Effector memory CD8-positive, alpha-beta T cell (primary cell): Measurements from ENCODE around the gene PFDN6.

Experiments
- ATAC-seq: fragments of 150-1000 bp; cut with Tn5 transposase; replicated peaks from 2 replicates; pipeline ENCODE4 v1.10.0; 2021; ENCODE audit warnings: mild to moderate bottlenecking, moderate library complexity
- DNase-seq, 3 experiments: peaks; one replicate each; pipeline ENCODE4 v3.0.0; 2021
- H3K27ac Mint-ChIP-seq, 2 donors: one replicate each; pipeline ENCODE4 v1.8.0; 2022; ENCODE audit warnings: mild to moderate bottlenecking in 2 of 2, mixed read lengths in 2 of 2, moderate library complexity in 2 of 2
- H3K27me3 Mint-ChIP-seq, 2 donors: one replicate each; pipeline ENCODE4 v1.8.0; 2022; ENCODE audit warnings: mixed read lengths in 2 of 2
- H3K36me3 Mint-ChIP-seq: one replicate; pipeline ENCODE4 v1.8.0; 2022; ENCODE audit warnings: mild to moderate bottlenecking, moderate library complexity, mixed read lengths; ENCODE audit not compliant: insufficient read depth
- H3K4me1 Mint-ChIP-seq, 2 donors: one replicate each; pipeline ENCODE4 v1.8.0; 2022; ENCODE audit warnings: low read depth in 2 of 2, mixed read lengths in 2 of 2
- H3K4me3 Mint-ChIP-seq, 2 donors: one replicate each; pipeline ENCODE4 v1.8.0; 2022; ENCODE audit warnings: mild to moderate bottlenecking in 2 of 2, mixed read lengths in 2 of 2, moderate library complexity in 2 of 2
- H3K9me3 Mint-ChIP-seq, 2 donors: one replicate each; pipeline ENCODE4 v1.8.0; 2022; ENCODE audit warnings: mixed read lengths in 2 of 2

Gene PFDN6

DNA sequence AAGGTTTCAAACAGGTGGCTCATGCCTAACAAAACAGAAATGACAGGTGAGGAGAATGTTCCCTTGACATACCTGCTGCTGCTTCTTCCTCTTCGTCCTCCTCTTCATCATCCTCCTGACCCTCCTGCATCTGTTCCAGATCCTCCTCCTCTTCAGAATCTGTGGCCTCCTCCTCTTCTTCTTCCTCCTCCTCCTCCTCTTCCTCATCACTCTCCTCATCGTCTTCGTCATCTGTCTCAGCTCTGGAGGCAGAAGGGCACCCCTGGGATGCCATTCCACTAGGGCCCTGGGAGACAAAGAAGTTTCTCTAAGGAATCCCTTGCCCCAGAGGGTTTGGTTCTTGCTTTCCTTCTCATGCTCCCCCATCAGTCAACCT, 30.5 kb downstream of the PFDN6 start:
- Mint-ChIP-seq H3K4me3 (peak overlapping the region; percentile 95 to 99), H3K4me1 (peaks cover 68 to 80% of the 10 kb centered on the region in 2 donors), H3K9me3 (no peaks in the 10 kb centered on the region), H3K36me3 (peaks cover 63% of the 10 kb centered on the region), H3K27ac (peak overlapping the region in 1 of 2 donors; percentile 83), H3K27me3 (no peaks in the 10 kb centered on the region)
- DNase-seq, result no peak
- no peak for ATAC-seq

DNA sequence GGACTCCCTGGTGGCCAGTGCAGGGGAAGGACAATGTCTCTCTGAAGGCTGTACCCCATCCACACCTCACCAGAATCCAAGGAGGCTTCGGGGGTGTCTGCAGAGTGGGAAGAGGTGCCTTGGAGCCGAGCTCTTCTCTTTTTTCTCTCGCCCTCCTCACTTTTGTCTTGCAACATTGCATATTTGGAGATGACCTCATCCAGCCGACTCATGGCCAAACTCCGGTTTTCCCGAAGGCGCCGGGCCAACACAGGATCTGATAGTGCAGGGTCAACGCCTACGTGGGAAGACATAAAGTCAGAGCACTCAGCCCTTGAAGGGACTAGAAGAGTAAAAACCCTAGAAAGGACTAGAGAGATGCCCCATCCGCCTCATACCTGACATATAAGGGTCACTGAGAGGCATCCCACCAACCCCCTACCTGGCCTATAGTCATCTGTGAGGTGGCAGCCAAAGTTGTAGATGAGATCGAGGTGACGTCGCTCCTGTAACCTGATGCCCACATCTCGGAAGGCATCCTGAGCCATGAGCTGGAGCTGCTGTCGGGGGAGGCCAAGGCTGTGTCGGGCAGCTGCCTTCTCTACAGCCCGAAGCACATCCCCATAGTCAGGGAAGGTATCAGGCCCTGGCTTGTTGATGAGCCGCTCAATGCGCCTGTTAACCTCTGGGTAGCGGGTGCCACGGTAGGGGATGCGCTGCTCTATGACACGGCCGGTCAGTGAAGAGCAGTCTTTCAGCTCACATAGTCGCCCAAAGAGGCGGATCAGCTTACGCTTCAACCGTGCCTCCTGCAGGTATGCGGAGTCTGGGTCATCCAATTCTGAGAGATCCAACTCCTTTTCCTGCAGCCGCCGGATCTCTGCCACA, 31.1 kb downstream of the PFDN6 start:
- H3K36me3 Mint-ChIP-seq, result peaks cover 60% of the 10 kb centered on the region
- H3K27me3 Mint-ChIP-seq, result no peaks in the 10 kb centered on the region
- peak overlapping the region; percentile 83 to 96 for H3K27ac Mint-ChIP-seq

DNA sequence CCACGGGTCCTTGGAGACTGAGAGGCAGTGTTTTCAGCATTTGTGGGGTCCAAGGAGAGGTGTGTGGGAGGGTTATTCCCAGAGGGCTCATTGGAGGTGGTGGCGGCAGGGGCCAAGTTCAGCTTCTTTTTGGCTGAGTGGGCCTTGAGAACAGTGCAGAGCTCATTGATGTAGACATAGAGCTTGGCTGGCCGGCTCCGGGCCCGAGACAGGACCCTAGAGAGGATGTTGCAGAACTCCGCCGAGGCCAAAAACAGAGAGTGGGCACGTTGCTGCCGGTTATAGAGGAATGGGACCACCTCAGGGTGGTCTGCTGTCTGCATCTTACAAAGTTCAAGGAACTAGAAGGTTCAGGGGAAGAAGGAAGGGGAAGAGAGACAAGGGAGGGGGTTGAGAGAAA, 31.8 kb downstream of the PFDN6 start:
- DNase-seq, result no peak
- Mint-ChIP-seq H3K27me3 (no peaks in the 10 kb centered on the region), H3K9me3 (no peaks in the 10 kb centered on the region), H3K4me3 (peak overlapping the region; percentile 95 to 99), H3K4me1 (peaks cover 60 to 71% of the 10 kb centered on the region in 2 donors), H3K36me3 (peaks cover 58% of the 10 kb centered on the region), H3K27ac (peak overlapping the region; percentile 57 to 96)
- no peak for ATAC-seq

More for the DNA sequence above, 31.1 kb downstream of the PFDN6 start:
- H3K4me3 Mint-ChIP-seq, result peak overlapping the region; percentile 95 to 99
- ATAC-seq (no peak), DNase-seq (no peak)
- H3K4me1 Mint-ChIP-seq, result peaks cover 66 to 77% of the 10 kb centered on the region in 2 donors
- no peaks in the 10 kb centered on the region for H3K9me3 Mint-ChIP-seq

DNA sequence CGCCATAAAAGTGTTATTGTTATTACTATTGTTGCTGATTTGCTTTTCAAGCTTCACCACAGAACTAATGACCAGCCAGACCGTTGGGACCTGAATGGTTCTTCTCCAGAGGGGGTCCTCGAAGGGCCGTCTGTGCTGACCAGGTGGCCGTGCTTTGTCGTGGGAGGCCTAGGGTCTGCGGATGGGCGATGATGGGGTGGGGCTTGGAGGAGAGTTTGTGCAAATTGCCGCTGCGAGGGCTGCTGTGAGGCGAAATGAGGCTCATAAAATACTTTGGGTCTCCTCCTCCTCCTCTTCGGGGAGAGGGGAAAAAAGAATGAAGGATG, 34.2 kb downstream of the PFDN6 start:
- no peaks in the 10 kb centered on the region for H3K27me3 Mint-ChIP-seq
- peaks cover 47% of the 10 kb centered on the region for H3K36me3 Mint-ChIP-seq
- peaks cover 44 to 53% of the 10 kb centered on the region in 2 donors for H3K4me1 Mint-ChIP-seq
- peak overlapping the region; percentile 95 to 99 for H3K4me3 Mint-ChIP-seq
- no peak for ATAC-seq
- no peaks in the 10 kb centered on the region for H3K9me3 Mint-ChIP-seq
- DNase-seq, result no peak
- H3K27ac Mint-ChIP-seq, result peak overlapping the region; percentile 95 to 96

DNA sequence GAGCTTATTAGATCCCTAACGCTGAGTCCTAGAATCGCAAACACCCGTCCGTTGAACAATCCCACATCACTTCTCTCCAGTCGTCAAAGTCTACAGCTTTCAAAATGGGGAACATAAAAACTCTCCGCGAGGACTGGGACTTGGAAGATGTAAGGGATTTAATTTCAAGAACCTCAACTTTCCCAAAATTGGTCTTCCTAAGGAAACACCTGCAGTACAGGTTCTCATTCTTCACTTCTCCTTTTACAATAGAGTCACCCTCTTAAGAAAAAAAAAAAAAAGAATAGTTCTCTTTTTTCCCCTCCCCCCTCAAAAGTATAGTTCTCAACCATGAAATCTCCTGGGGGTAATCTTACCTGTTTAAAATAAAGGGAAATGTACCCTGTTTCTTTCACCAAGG, 34.7 kb downstream of the PFDN6 start:
- H3K4me1 Mint-ChIP-seq, result peaks cover 40 to 48% of the 10 kb centered on the region in 2 donors
- H3K9me3 Mint-ChIP-seq, result no peaks in the 10 kb centered on the region
- H3K36me3 Mint-ChIP-seq, result peaks cover 43% of the 10 kb centered on the region
- H3K27ac Mint-ChIP-seq, result peak overlapping the region; percentile 95 to 96
- no peaks in the 10 kb centered on the region for H3K27me3 Mint-ChIP-seq
- ATAC-seq (no peak), DNase-seq (no peak)
- H3K4me3 Mint-ChIP-seq, result peak overlapping the region; percentile 95 to 99

DNA sequence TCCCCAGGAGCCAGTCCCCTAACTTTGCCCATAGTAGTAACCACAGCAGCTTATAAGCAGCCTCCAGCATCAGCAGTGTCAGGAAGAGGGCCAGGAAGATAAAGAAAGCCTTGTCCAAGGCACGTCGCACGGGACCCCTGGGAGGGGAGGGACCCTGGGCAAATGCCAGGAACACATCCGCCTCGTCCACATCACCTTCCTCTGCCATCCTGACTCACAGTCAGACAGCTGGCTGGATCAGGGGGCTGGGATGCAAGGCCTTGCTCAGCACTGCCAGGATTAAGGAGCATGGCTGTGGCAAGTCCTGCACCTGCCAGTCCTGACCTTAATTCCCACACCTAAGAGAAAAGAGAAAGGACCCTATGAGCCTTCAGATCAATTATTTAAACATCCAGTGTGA, 39.7 kb downstream of the PFDN6 start:
- peaks cover 4% of the 10 kb centered on the region for H3K36me3 Mint-ChIP-seq
- DNase-seq, result no peak
- no peak overlapping the region for H3K4me3 Mint-ChIP-seq
- H3K27ac Mint-ChIP-seq, result no peak overlapping the region
- H3K9me3 Mint-ChIP-seq, result no peaks in the 10 kb centered on the region
- H3K27me3 Mint-ChIP-seq, result no peaks in the 10 kb centered on the region
- H3K4me1 Mint-ChIP-seq, result peaks cover 0 to 2% of the 10 kb centered on the region in 2 donors
- no peak for ATAC-seq

DNA sequence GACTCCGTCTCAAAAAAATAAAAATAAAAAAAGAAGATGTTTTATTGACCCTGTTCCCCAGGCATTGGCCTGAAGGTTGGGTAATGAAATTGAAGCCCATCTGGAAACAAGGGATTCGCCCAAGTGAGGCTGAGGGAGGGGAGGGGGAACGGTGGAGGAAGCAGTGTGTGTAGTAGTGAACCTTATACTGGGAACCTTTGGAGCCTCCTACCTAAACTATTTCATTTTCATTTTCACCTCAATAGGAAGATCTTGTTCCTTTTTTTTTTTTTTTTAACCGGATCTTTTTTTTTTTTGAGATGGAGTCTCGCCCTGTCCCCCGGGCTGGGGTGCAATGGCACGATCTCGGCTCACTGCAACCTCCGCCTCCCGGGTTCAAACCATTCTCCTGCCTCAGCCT, 41.3 kb downstream of the PFDN6 start:
- Mint-ChIP-seq H3K27me3 (no peaks in the 10 kb centered on the region), H3K36me3 (no peaks in the 10 kb centered on the region), H3K27ac (no peak overlapping the region), H3K9me3 (no peaks in the 10 kb centered on the region), H3K4me1 (peaks cover 0 to 2% of the 10 kb centered on the region in 2 donors), H3K4me3 (no peak overlapping the region)
- no peak for ATAC-seq
- no peak for DNase-seq

DNA sequence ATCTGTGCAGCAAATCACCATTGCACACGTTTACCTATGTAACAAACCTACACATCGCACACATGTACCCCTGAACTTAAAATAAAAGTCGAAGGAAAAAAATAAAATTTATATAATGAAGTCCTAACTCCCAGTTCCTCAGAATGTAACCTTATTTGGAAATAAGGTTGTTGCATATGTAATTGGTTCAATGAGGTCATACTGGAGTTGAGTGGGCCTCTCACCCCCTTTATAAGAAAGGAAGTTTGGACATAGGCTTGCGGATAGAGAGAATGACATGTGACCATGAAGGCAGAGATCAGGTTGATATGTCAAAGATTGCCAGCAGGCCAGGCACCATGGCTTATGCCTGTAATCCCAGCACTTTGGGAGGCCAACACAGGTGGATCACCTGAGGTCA, 44.3 kb downstream of the PFDN6 start:
- Mint-ChIP-seq H3K9me3 (no peaks in the 10 kb centered on the region), H3K4me3 (no peak overlapping the region), H3K36me3 (no peaks in the 10 kb centered on the region), H3K27me3 (no peaks in the 10 kb centered on the region), H3K27ac (no peak overlapping the region), H3K4me1 (peaks cover 0 to 2% of the 10 kb centered on the region in 2 donors)
- no peak for ATAC-seq
- no peak for DNase-seq

DNA sequence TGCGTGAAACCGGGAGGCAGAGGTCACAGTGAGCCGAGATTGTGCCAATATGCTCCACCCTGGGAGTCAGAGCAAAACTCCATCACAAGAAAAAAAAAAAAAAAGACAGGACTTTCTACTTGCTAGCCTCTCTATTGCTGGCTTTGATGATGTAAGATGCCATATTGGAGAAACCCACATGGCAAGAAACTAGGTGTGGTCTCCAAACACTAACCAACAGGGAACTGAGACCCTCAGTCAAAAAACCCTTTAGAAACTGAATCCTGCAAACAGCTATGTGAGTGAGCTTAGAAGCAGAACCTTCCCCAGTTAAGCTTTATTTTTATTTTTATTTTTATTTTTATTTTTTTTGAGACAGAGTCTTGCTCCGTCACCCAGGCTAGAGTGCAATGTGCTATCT, 46.5 kb downstream of the PFDN6 start:
- H3K9me3 Mint-ChIP-seq, result no peaks in the 10 kb centered on the region
- H3K27ac Mint-ChIP-seq, result no peak overlapping the region
- H3K36me3 Mint-ChIP-seq, result no peaks in the 10 kb centered on the region
- no peak overlapping the region for H3K4me3 Mint-ChIP-seq
- H3K27me3 Mint-ChIP-seq, result no peaks in the 10 kb centered on the region
- ATAC-seq, result no peak
- H3K4me1 Mint-ChIP-seq, result peaks cover 0 to 6% of the 10 kb centered on the region in 2 donors
- no peak for DNase-seq

DNA sequence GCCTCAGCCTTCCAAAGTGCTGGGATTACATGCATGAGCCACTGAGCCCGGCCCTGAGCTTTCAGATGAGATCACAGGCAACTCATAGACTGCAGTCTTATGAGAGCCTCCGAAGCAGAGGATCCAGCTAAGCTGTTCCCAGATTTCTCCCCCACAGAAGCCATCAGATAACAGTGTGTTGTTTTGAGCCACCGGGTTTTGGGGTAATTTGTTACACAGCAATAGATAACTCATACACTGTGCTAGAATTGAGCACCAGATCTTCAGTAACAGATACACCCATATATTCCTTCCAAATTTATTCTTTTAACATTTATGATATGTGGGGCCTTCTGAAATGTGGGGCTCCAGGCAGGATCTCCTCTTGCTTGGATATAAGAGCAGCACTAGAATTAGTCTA, 47.1 kb downstream of the PFDN6 start:
- H3K4me3 Mint-ChIP-seq, result no peak overlapping the region
- H3K36me3 Mint-ChIP-seq, result no peaks in the 10 kb centered on the region
- DNase-seq (no peak), ATAC-seq (no peak)
- no peaks in the 10 kb centered on the region for H3K9me3 Mint-ChIP-seq
- no peaks in the 10 kb centered on the region for H3K27me3 Mint-ChIP-seq
- H3K27ac Mint-ChIP-seq, result no peak overlapping the region
- H3K4me1 Mint-ChIP-seq, result peaks cover 0 to 6% of the 10 kb centered on the region in 2 donors

DNA sequence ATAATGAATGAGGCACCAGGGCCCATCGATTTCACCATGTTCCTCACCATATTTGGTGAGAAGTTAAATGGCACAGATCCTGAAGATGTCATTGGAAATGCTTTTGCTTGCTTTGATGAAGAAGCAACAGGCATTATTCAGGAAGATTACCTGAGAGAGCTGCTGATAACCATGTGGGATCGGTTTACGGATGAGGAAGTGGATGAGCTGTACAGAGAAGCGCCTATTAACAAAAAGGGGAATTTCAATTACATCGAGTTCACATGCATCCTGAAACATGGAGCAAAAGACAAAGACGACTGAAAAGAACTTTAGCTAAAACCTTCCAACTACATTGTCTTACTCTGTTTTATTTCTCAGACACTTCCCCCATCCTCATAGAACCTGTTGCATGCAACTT, 49.8 kb downstream of the PFDN6 start:
- H3K27ac Mint-ChIP-seq, result no peak overlapping the region
- no peak overlapping the region for H3K4me3 Mint-ChIP-seq

More for the DNA sequence above, 49.8 kb downstream of the PFDN6 start:
- H3K4me1 Mint-ChIP-seq, result peaks cover 3 to 14% of the 10 kb centered on the region in 2 donors
- DNase-seq (no peak), ATAC-seq (no peak)
- no peaks in the 10 kb centered on the region for H3K27me3 Mint-ChIP-seq
- H3K9me3 Mint-ChIP-seq, result no peaks in the 10 kb centered on the region
- peaks cover 8% of the 10 kb centered on the region for H3K36me3 Mint-ChIP-seq
